HG03342 (cell line): Measurements from ENCODE around the gene HORMAD2.

ENCODE experiments used
- ATAC-seq: cut with Tn5 transposase; IDR thresholded peaks from one replicate; pipeline ENCODE4 v1.9.1; 2021; ENCODE audit warnings: mild to moderate bottlenecking, moderate library complexity; ENCODE audit not compliant: unreplicated experiment

The HORMAD2 gene

DNA sequence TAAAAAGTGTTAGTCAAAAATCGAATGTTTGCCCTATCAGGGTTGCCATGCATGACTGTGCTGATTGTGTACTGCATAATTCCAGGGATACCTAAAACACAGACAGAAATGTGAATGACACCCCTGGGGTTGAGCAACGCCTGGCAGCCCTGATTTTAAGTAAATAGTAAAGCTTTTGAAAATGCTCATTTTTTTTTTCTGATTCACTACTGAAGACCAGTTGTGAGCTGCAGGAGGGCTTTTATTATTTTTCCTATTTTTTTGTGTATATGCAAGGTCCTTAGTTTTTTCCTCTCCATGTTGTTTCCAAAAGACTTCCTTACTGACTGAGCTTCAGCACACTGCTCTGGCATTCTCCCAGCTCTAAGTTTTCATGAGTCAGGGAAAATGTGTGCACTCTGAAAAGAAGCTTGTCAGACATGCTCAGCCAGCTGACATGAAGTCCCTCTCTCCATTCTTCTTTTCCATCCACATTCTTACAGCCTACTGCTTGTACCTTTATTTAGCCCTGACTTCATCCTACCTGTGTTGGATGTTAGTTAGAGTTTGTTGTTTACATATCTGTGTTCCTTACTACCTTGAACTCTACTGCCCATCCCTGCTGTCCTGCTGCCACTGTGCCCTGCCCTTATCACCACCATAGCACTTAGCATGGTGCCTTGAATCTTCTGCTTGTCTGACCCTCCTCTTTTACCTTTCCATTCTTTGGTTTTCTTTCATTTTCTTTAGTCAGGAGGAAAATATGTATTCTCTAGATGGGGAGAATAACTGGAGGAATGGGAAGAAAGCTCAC is 79.5 kb downstream of the HORMAD2 start:
- ATAC-seq, result no peak

DNA sequence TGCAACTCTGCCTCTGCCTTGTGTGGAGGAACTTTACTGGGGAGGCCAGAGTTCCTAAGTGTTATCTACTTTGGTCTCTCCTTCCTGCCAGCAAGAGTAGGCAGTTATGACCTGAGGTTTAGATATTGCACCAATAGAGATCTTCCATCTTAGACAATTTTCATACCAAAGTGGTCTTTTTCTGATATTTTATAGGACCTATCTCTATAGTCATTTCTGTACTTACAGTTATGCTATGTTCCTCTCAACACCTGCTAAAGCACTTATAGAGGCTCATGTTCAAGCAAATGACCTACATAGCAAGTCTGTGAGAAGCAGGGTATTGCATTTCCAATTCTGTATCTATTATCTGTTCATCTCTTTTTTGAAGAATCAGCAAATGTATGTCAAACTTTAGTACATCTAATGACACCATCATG is 80.8 kb downstream of the HORMAD2 start:
- ATAC-seq, result no peak

DNA sequence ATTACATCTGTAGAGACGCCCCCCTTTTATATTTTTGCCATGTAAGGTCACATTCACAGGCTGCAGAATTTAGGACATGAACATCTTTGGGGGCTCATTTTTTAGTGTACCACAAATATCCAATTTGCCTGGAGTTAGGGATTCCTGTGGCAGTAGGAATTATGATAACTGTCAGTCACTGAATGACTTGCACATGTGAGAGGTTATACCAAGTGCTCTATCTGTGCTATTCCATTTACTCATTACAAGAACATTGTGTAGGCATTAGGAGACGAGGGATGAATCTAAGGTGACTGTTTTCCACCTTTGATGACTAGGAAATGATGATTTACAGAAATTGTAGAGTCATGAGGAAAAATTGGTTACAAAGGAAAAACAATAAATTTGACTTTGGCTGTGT is 87.0 kb downstream of the HORMAD2 start:
- no peak for ATAC-seq

DNA sequence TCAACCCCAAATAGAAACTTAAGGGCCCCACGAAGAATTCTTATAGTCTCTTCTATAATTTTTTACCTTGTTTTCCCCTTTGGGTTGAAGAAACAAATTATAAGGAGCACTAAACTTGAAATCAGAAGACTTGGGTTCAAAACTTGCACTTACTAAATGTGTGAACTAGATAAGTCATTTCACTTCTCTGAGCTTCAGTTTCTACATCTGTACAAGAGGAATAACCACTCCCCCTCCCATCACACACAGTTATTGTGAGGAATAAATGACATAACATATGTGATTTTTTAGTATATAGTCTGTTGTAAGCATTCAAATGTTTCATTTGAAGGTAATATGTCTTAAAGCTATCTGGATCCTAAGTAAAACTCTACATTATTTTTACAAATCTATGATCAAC is 87.5 kb downstream of the HORMAD2 start:
- ATAC-seq, result no peak

DNA sequence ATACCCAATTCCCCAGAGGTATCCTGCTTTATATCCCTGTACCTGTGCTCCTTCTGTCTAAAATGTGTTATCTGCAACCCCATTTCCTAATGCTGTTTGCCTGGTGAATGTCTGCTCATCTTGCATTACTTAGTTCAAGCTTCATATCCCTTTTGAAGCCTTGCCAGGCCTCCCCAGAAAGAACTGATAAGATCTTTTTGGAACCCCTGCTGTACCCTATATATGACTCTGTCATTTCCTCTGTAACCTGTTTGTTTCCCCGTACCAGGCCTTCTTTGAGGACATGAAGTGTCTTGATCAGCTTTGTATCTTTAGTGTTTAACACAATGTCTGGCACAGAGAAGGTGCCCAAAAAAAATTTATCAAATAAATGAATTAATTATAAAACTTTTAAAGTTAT is 88.7 kb downstream of the HORMAD2 start:
- ATAC-seq, result no peak

DNA sequence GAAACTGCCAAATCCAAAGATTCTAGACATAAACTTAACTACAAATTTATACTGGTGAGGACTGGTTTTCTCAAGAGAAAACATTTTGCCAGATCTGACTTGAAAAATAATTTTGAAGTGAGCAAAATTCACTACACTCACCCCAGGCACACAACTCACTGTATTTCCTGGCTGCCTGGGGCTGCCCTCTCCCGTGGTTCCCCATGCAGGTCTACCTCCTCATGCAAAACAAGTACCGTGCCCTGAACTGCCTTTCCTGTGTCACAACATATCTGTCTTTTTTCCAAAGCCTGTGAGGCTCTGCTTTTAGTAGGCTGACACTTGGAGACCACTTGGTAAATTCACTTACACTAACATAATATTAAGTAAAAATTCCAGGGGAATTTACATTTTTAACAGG is 89.9 kb downstream of the HORMAD2 start:
- no peak for ATAC-seq

DNA sequence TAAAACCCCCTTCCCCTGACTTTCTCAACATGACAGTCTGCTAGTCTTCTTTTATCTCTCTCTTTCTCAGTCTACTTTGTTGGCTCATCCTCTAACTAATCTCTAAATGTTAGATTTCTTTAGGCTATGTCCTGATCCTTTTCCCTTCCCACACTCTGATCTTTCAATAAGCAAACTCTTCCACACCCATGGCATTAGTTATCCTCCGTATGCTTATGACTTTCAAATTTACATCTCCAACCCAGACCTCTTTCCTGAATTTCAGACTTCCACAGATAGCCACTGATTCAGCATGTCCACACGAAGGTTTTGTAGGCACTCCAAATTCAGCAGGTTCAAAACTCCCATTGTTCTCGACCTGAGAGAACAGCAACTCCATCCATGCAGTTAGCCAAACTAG is 90.7 kb downstream of the HORMAD2 start:
- no peak for ATAC-seq

DNA sequence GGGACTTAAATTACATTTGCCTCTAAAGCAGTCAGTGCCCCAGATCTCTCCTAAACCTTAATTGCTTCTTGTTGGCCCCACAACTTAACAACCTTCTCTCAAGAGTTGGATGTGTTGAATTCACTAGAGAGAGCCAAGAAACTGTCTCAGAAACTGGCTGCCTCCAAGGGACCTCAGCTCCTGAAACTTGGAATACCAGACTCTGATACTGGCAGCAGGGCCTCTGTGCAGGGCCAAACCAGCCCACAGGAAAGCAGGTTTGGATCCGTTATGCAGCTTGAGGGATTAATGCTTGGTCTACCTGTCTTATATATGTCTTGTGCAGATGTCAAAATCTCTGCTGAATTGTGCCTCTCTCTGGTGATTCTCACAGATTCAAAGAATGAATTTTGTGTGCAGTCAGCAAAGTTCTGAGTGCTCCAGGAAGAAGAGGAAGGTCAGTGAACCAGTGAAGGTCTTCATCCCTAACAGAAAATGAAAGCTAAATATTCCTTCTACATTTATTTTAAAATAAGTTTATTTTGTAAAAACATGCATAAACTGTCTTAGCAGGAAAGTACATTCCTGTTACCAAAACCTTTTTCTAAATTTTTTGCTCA is 95.5 kb downstream of the HORMAD2 start:
- ATAC-seq, result no peak

DNA sequence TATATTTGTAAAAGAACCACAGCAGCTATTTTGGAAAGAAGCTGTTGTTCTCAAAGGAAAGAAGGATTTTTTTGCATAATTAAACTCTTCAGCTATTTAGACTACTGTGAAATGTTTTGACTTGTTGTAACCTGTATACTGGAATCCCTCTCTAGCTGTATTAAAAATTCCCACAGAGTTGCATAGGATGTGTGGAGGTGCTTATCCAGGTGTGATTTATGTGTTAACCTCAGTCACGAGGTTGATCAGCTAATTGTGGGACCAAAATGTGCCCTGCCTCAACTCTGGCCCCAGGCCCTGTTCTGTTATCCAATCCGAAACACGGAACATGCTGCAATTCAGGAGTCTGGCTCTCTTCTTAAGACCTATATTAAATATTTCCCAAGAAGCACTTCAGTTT is 96.2 kb downstream of the HORMAD2 start:
- no peak for ATAC-seq

DNA sequence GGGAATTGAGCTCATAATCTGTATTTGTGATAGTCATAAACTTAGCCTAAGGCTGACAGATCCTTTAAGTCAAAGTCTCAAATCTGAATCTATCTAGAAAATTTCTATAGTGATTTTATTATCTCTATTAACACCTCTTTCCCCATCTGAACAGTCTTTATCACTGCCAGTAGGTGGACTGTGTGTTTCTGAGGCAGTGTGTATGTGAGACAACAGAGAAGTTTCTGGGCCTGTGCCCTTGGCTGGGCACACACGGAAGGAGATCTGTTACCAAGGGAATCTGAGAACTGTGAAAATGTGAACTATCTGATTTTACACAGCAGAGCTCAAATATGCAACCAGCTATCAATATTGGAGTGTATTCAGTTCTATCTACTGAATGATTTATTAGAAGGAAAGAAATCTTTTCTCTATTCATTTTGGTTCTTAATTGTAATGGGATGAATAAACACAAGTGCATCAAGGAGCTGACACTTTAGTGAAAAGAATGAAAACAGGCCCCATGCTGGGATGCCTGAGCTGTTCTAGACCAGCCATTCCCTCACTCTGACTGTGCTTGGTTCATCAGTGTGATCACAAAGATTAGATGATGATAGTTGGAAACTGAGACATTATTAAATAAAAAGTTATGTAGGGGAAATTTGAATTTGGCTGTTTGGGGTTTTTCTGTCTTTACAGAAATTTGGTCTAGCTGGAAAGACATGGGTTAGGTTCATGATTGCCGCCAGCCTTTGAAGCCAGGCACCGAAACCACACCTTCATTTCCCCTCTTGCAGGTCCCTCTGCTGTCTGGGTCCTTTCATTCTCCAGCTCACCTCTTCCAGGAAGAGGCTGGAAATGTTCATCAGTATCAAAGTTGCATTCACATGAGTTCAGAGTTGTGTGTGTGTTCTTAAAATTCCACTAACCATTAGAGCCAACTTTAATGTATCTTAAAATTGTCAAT is 98.2 kb downstream of the HORMAD2 start:
- no peak for ATAC-seq

DNA sequence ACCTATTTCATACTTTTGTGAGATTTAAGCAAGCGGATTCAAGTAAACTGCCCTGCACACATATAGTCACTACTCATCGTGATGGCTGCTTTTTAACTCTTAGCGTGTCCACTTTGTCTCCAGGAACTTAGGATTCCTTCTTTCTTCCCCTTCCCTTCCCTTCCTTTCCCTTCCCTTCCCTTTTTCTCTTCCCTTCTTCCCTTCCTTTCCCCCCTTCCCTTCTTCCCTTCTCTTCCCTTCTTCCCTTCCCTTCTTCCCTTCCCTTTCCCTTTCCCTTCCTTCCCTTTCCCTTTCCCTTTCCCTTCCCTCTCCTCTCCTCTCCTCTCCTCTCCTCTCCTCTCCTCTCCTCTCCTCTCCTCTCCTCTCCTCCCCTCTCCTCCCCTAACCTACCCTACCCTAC is 100.4 kb downstream of the HORMAD2 start:
- ATAC-seq, result no peak

DNA sequence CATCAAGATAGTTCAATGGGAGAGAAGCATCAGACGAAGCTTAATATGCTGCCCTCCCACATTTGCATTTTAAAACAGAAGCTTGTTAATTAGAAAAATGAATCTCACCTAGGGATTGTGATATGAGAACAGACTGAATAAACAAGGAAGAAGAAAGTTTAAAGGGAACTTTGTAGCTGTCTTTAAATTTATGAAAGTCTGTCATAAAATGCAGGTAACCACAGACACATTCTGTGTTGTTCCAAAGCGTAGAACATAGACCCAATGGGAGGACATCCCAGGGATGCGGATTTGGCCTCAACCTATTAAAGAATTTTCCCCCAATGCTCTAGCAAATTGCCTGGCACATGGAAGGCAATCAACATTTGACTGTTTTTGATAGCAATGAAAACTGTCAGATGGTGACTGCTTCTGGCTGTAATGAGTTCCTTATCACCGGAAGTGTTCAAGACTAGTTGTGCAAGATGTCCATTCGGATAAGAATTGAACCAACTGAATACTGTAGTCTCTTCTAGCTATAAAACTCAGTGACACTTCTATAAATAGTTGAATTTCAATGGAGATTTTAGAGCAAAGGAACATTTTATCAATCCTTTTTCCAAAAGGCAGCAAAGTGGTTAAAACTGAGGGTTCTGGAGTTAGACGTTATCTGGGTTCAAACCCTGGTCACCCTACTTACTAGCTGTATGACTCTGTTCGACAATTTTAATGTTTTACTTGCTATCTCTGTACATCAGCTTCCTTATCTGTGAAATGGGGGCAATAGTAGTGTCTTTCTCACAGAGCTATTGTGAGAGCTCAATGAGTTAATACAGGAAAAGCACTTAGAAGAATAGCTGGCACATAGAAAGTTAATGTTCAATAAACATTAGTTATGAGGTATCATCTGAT is 101.4 kb downstream of the HORMAD2 start:
- no peak for ATAC-seq

DNA sequence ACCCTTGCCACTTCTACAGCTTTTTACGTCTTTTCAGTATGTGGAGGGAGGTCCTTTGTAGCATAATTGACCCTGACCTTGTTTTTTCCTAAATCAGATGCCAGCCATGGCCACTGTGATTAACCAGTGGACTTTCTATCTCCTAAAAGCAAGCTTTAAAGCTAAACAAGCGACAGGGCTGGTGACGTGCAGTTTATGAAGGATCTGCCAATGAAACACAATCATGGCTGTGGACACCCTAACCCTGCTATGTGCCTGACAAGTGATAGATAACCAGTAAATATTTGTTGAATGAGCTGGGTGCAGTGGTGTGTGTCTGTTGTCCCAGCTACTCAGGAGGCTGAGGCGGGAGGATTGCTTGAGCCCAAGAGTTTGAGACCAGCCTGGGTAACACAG is 102.1 kb downstream of the HORMAD2 start:
- ATAC-seq, result no peak

DNA sequence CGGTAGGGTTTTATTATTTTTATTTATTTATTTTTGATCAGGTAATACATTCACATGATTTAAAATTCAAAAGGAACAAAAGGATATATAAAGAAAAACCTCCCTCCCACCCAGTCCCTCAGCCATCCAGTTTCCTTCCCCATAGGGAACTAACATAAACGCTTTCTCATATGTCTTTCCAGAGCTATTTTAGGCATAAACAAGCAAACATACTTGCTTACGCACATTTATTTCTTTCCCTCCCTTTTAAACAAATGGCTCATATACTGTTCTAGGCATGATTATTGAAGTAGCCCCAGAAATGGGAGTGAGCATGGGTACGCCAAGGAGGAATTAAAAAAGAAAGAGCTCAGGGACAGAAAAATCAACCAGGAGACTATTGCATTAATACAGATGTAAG is 102.6 kb downstream of the HORMAD2 start:
- no peak for ATAC-seq

DNA sequence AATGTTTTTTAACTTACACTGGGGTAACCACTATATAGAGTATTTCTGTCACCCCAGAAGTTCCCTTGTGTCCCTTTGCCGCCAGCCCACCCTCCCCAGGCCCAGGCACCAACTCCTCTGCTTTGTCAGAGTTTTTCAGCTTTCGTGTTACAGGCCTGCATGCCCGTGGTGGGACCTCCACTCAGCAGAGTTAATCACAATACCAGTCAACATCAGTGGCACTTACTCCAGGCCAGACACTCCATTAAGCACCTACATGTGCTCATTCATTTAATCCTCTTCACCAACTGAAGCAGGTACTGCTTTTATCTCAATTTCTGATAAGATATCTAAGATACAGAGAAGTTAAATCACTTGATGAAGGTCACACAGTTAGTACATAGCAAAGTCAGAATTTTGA is 103.0 kb downstream of the HORMAD2 start:
- no peak for ATAC-seq

DNA sequence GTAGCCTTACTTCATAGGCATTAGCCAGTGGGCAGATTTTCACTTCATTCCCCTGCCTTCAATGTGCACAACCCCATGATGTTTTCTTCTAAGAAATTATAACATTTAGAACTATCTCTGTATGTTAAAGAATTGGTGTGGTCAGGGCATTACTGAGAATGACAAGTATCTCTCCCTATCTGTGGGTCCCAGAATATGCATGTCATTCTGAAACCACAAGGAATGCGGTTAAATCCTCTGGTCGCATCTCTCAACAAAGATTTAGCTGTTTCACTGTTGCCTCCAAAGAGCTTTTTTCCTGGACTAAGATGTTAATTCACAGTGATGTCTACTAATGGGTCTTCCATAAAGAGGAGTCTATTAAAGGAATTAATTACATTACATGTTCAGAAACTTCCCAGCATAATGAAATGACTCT is 103.6 kb downstream of the HORMAD2 start:
- ATAC-seq, result no peak

DNA sequence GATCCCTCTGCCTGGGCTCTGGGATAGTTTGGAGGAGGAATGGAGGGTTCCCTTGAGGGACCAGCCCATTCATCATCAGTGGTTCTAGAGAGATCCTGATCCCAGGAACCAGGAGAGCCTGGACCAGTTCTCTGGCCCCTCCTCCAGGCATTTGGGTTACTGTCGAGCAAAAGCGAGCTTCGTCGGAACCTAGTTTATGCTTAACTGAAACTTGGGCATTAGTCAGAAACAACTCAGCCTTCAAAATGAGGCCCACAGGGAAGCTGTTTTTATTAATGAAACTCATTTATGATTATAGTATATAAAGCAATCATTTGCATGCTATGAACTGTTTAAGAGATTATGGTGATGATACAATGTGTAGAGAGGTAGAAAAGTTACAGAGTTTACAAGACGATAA is 104.9 kb downstream of the HORMAD2 start:
- ATAC-seq, result no peak

DNA sequence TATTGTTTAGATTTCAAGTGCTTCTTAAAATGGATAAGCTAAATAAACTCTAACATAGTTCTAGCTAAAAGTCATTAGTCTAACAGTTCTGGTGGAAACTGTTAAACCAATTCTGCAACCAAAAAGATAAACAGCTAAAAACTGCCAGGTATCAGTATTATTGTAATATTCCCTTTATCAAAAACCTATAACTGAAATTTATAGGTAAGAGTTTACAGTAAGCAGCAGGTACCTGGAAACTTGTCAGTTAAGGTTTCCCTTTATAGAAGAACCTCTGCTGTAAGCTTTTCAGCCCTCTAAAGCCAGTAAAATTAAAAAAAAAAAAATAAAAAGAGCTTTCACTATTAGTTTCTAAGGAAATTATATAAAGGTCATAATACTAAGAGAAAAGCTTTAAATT is 105.3 kb downstream of the HORMAD2 start:
- ATAC-seq, result no peak

DNA sequence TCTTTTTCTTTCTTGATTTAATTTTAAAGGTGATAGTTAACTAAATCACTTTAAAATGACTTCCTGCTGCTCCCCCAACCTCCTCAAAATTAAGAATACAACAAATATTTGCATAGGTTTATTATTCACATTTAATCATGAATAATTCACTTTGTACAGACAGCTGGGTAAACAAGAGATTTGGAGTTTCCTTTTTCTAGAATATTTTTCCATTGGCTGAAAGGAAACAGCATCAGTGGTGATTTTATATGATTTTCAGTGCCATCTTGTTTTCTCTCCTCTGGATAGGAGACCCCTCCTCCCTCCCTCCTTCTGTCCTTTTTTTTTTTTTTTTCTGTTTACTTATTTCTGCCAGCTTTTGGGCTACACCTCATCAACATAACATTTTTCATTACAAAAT is 105.8 kb downstream of the HORMAD2 start:
- no peak for ATAC-seq

DNA sequence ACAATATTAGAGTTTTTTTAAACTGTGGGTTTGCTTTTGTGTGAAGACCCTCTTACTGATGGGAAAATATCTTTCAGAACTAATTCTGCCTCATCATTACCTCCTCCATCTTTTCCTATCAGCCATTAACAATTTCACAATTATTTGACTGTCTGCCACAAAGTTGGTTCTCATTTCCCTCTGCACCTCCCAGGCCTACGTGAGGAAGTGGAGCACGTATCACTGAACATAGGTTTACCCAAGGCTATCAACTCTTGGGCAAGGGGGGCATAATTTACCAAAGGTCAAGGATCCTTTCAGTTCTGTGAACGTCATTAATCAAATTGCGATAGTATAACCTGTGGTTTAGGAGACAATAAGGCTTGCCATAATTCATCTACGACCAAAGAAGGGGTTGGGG is 106.2 kb downstream of the HORMAD2 start:
- ATAC-seq, result no peak

DNA sequence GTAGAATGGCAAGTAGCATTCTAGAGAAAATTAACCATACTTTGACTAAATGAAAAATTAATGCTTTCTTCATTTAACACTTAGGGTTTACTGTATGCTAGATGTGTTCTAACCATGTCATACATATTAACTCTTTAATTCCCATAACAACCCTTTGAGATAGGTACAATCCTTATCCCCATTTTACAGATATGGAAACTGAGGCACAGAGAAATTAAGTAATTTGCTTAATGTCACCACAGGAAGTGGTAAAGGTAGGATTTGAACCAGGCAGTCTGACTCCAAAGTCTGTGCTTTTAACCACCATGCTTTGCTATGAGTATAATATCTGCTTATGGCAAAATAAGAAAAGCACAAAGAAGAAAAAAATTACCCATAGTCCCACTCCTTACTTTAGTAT is 106.8 kb downstream of the HORMAD2 start:
- no peak for ATAC-seq
